Myometrial cell (primary cell): Measurements from ENCODE around the gene TAF11L14. TPM values are rescaled to one million over a fixed set of nuclear protein-coding genes. Genes with fewer than 3 reads are reported as not detected.

Experiments used
- total RNA-seq: library from RNA; depleted of rRNA; stranded (reverse); fragments of >200 nt; gene quantifications from 2 replicates; pipeline ENCODE4 v1.2.3, GENCODE V29; 2015

Gene TAF11L14
- not detected in 2 replicates for total RNA-seq

DNA sequence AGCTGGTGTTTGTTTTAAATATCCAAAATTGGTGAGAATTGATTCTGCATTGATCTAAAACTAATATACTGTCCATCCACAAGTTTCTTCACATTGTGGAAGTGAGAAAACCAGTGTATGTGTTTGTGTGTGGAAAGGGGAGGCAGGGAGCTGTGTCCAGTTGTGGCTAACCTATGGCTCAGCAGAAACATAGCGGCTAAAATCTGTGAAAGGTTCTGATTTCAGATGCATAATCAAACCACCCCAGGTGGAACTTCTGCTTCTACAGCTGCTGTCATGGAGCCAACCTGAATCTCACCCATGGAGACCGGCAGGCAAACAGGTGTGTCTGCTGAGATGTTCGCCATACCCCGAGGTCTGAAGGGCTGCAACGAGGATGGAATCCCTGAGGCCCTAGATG lies at the start of gene TAF11L14:
Gene TAF11L14, plus strand, starts transcription at position 301 of the 400 bp plus-strand sequence.

DNA sequence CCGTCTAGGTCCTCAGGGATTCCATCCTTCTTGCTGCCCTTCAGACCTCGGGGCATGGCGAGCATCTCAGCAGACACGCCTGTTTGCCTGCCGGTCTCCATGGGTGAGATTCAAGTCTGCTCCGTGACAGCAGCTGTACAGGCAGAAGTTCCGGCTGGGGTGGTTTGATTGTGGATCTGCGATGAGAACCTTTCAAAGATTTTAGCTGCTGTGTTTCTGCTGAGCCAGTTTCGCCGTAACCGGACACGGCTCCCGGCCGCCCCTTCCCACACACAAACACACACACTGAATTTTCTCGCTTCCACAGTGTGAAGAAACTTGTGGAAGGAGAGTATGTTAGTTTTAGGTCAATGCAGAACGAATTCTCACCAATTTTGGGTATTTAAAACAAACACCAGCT lies 48.6 kb upstream of the TAF11L14 start, which contains the start of gene TAF11L7:
Gene TAF11L7, minus strand, starts transcription at position 101 of the 400 bp plus-strand sequence.

GRCh38 chr5:17590860-17591259 lies 43.4 kb upstream of the TAF11L14 start, which contains the start of gene TAF11L8:
Gene TAF11L8, minus strand, starts transcription at chr5:17590960.

DNA sequence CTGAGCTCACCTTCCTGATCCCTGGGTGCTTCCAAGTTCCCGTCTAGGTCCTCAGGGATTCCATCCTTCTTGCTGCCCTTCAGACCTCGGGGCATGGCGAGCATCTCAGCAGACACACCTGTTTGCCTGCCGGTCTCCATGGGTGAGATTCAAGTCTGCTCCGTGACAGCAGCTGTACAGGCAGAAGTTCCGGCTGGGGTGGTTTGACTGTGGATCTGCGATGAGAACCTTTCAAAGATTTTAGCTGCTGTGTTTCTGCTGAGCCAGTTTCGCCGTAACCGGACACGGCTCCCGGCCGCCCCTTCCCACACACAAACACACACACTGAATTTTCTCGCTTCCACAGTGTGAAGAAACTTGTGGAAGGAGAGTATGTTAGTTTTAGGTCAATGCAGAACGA lies 40.0 kb upstream of the TAF11L14 start, which contains the start of gene TAF11L9:
Gene TAF11L9, minus strand, starts transcription at position 140 of the 400 bp plus-strand sequence.

DNA sequence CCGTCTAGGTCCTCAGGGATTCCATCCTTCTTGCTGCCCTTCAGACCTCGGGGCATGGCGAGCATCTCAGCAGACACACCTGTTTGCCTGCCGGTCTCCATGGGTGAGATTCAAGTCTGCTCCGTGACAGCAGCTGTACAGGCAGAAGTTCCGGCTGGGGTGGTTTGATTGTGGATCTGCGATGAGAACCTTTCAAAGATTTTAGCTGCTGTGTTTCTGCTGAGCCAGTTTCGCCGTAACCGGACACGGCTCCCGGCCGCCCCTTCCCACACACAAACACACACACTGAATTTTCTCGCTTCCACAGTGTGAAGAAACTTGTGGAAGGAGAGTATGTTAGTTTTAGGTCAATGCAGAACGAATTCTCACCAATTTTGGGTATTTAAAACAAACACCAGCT lies 36.5 kb upstream of the TAF11L14 start, which contains the start of gene TAF11L10:
Gene TAF11L10, minus strand, starts transcription at position 101 of the 400 bp plus-strand sequence.

GRCh38 chr5:17603880-17604279 lies 30.4 kb upstream of the TAF11L14 start, which contains the start of gene TAF11L11:
Gene TAF11L11, plus strand, starts transcription at chr5:17604183.

GRCh38 chr5:17610092-17610491 lies 24.2 kb upstream of the TAF11L14 start, which contains the start of gene TAF11L12:
Gene TAF11L12, plus strand, starts transcription at chr5:17610392.

GRCh38 chr5:17631788-17632187 lies 2.5 kb upstream of the TAF11L14 start, which contains the start of gene TAF11L13:
Gene TAF11L13, plus strand, starts transcription at chr5:17632088.

Other genes starting within 250 kb of the TAF11L14 start
- not detected in 2 replicates for gene TAF11L2, start 136.2 kb upstream of the TAF11L14 start, total RNA-seq
- not detected in 2 replicates for gene TAF11L3, start 116.1 kb upstream of the TAF11L14 start, total RNA-seq
- gene TAF11L4, start 112.7 kb upstream of the TAF11L14 start, total RNA-seq: not detected in 2 replicates
- gene TAF11L5, start 109.2 kb upstream of the TAF11L14 start, total RNA-seq: not detected in 2 replicates
- gene TAF11L6, start 105.8 kb upstream of the TAF11L14 start, total RNA-seq: not detected in 2 replicates
- gene TAF11L7, start 48.7 kb upstream of the TAF11L14 start, total RNA-seq: not detected in 2 replicates
- not detected in 2 replicates for gene TAF11L8, start 43.5 kb upstream of the TAF11L14 start, total RNA-seq
- gene TAF11L9, start 40.1 kb upstream of the TAF11L14 start, total RNA-seq: not detected in 2 replicates
- gene TAF11L10, start 36.6 kb upstream of the TAF11L14 start, total RNA-seq: not detected in 2 replicates
- gene TAF11L11, start 30.3 kb upstream of the TAF11L14 start, total RNA-seq: not detected in 2 replicates
- not detected in 2 replicates for gene TAF11L12, start 24.1 kb upstream of the TAF11L14 start, total RNA-seq
- not detected in 2 replicates for gene TAF11L13, start 2.4 kb upstream of the TAF11L14 start, total RNA-seq